NT2/D1 (cell line): ENCODE results near the gene SMOC2.

ENCODE experiments used
- YY1 ChIP-seq: IDR thresholded peaks from 2 replicates; pipeline ENCODE4 v1.6.1; 2011; ENCODE audit not compliant: insufficient read length, insufficient read depth
- ZNF274 ChIP-seq: IDR thresholded peaks from 2 replicates; pipeline ENCODE4 v1.6.1; 2011; ENCODE audit warnings: mild to moderate bottlenecking, low read depth, low read length

DNA sequence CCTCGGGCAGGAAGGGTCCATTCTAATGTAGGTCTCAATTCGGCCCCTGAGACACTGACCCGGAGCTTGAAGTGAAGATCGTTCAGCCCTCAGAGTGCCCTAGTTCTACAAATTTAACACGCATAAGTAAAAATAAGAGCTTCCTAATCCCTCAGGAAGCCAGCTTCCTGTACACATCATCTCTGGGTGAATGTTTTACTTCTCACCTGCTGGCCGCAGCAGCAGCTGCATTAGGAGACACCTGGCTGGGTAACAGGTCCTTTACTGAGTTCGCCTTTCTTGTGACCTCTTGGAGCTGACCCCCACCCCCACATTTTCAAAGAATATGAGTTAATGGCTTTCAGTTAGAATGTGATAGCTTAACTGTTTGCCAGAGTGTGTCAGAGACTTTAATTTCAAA lies 165.0 kb downstream of the SMOC2 start:
- TF ChIP-seq ZNF274 (no peak), YY1 (no peak)
